HCT116 (cell line): ENCODE measurements around the gene SMIM44. TPM values are rescaled to one million over a fixed set of nuclear protein-coding genes. Genes with fewer than 3 reads are reported as not detected.

Experiments
- ATAC-seq: fragments of 200-7000 bp; cut with Tn5 transposase; 2 replicates; pipeline ENCODE4 v1.9.1; 2020; ENCODE audit warnings: mild to moderate bottlenecking, moderate library complexity
- BruUV-seq: library from RNA; stranded (reverse); fragments of 400-500 nt; replicated peaks from 2 replicates; lab custom pipeline; 2021; lab: Mats Ljungman, UMichigan
- CTCF ChIA-PET: fragments of 300-600 bp; sonication (Branson Sonifier 250); formaldehyde crosslinking; loops from one replicate; lab custom pipeline; 2021; ENCODE audit warnings: antibody characterized with exemption; lab: Charles Lee
- POLR2A ChIA-PET: fragments of 300-600, 350-600 bp; sonication (Branson Sonifier 250); formaldehyde crosslinking; loops from one replicate; lab custom pipeline; 2021; ENCODE audit warnings: antibody characterized with exemption; lab: Charles Lee
- RAD21 ChIA-PET, 2 experiments: fragments of 300-600 bp; sonication (Branson Sonifier 250); formaldehyde crosslinking; loops; one replicate each; lab custom pipeline; 2023; ENCODE audit warnings: low total read pairs in 2 of 2; ENCODE audit not compliant: uncharacterized antibody in 2 of 2, unreplicated experiment in 2 of 2, low non-redundant PET in 1 of 2; lab: Charles Lee
- DNase-seq: peaks from one replicate; pipeline ENCODE4 v3.0.0-alpha.2; 2010; ENCODE audit warnings: low read depth, low spot score
- H2AFZ ChIP-seq: fragments of 200-600 bp; shearing (Covaris generic), sonication (generic); 2 replicates; pipeline ENCODE4 v1.6.1; 2017; ENCODE audit warnings: low read depth, mixed run types, mixed read lengths, antibody characterized with exemption, low read length; ENCODE audit not compliant: poor library complexity, severe bottlenecking
- H3K27ac ChIP-seq: 2 replicates; pipeline ENCODE4 v1.5.1; 2012; ENCODE audit warnings: low read depth, low read length
- H3K27me3 ChIP-seq: fragments of 200-600 bp; sonication (generic); 2 replicates; pipeline ENCODE4 v1.6.1; 2016; ENCODE audit warnings: mixed run types, low read length, mixed read lengths; ENCODE audit not compliant: insufficient read depth
- H3K36me3 ChIP-seq, 2 experiments: fragments of 200-500 bp in 1 of 2; fragments of 200-600 bp in 1 of 2; sonication (Bioruptor generic) in 1 of 2; sonication (generic) in 1 of 2; 2 replicates each; pipeline versions ENCODE4 v1.5.1 to v1.6.1; 2014 to 2016; ENCODE audit warnings: low read length in 2 of 2, inconsistent platforms in 1 of 2, mixed read lengths in 1 of 2, mixed run types in 1 of 2; ENCODE audit not compliant: insufficient read depth in 2 of 2, control insufficient read depth in 1 of 2
- H3K4me1 ChIP-seq, 2 experiments: fragments of 200-600 bp in 1 of 2; sonication (generic) in 1 of 2; 2 replicates each; pipeline versions ENCODE4 v1.5.1 to v1.6.1; 2012 to 2017; ENCODE audit warnings: low read length in 2 of 2, inconsistent platforms in 1 of 2, mild to moderate bottlenecking in 1 of 2, mixed read lengths in 1 of 2, mixed run types in 1 of 2, moderate library complexity in 1 of 2; ENCODE audit not compliant: insufficient read depth in 2 of 2, control insufficient read depth in 1 of 2
- H3K4me2 ChIP-seq: fragments of 200-600 bp; sonication (generic); 2 replicates; pipeline ENCODE4 v1.6.1; 2017; ENCODE audit warnings: mixed run types, low read length, mixed read lengths
- H3K4me3 ChIP-seq, 2 experiments: fragments of 200-600 bp in 1 of 2; sonication (generic) in 1 of 2; replicated peaks in 1 of 2; 2 replicates each; pipeline ENCODE4 v1.5.1; 2011 to 2016; ENCODE audit warnings: low read length in 2 of 2, control low read depth in 1 of 2, low read depth in 1 of 2, mild to moderate bottlenecking in 1 of 2, mixed read lengths in 1 of 2, mixed run types in 1 of 2
- H3K79me2 ChIP-seq: fragments of 200-600 bp; sonication (generic); 2 replicates; pipeline ENCODE4 v1.6.1; 2017; ENCODE audit warnings: mild to moderate bottlenecking, mixed run types, low read length, moderate library complexity, mixed read lengths; ENCODE audit not compliant: insufficient read depth
- H3K9ac ChIP-seq: fragments of 200-600 bp; sonication (generic); 2 replicates; pipeline ENCODE4 v1.6.1; 2016; ENCODE audit warnings: low read length, mixed read lengths
- H3K9me2 ChIP-seq: fragments of 200-600 bp; sonication (generic), shearing (Covaris generic); 2 replicates; pipeline ENCODE4 v1.6.1; 2017; ENCODE audit warnings: mixed run types, mild to moderate bottlenecking, moderate library complexity; ENCODE audit not compliant: insufficient read depth
- H3K9me3 ChIP-seq, 2 experiments: fragments of 200-500 bp in 1 of 2; fragments of 200-600 bp in 1 of 2; sonication (Bioruptor generic) in 1 of 2; sonication (generic) in 1 of 2; 2 replicates each; pipeline ENCODE4 v1.6.1; 2014 to 2017; ENCODE audit warnings: low read length in 2 of 2, mixed read lengths in 2 of 2, inconsistent platforms in 1 of 2, low read depth in 1 of 2, mild to moderate bottlenecking in 1 of 2, mixed run types in 1 of 2, moderate library complexity in 1 of 2; ENCODE audit not compliant: control insufficient read depth in 1 of 2, insufficient read depth in 1 of 2
- H4K20me1 ChIP-seq: fragments of 200-600 bp; sonication (generic), shearing (Covaris generic); 2 replicates; pipeline ENCODE4 v1.6.1; 2017; ENCODE audit warnings: mixed run types, mild to moderate bottlenecking, moderate library complexity; ENCODE audit not compliant: insufficient read depth
- ELF1 ChIP-seq: IDR thresholded peaks from 2 replicates; pipeline ENCODE4 v1.6.1; 2012; ENCODE audit warnings: low read depth, borderline replicate concordance
- EZH2 ChIP-seq: fragments of 200-600 bp; sonication (generic); IDR thresholded peaks from 2 replicates; pipeline ENCODE4 v1.6.1; 2017; ENCODE audit warnings: antibody characterized with exemption, mixed run types
- EZH2phosphoT487 ChIP-seq: fragments of 200-600 bp; IDR thresholded peaks from 2 replicates; pipeline ENCODE4 v1.6.1; 2018; ENCODE audit warnings: antibody characterized with exemption, borderline replicate concordance
- FOSL1 ChIP-seq: IDR thresholded peaks from 2 replicates; pipeline ENCODE4 v1.6.1; 2012; ENCODE audit warnings: low read depth
- POLR2A ChIP-seq: IDR thresholded peaks from 2 replicates; pipeline ENCODE4 v1.7.0; 2011; ENCODE audit warnings: borderline replicate concordance; ENCODE audit not compliant: insufficient read depth, insufficient read length; ENCODE audit errors: extremely low read depth
- RAD21 ChIP-seq: IDR thresholded peaks from 2 replicates; pipeline ENCODE4 v1.6.1; 2012; ENCODE audit warnings: low read depth, mild to moderate bottlenecking
- REST ChIP-seq: IDR thresholded peaks from 2 replicates; pipeline ENCODE4 v1.6.1; 2012; ENCODE audit warnings: low read depth
- SIN3A ChIP-seq: IDR thresholded peaks from 2 replicates; pipeline ENCODE4 v1.6.1; 2012; ENCODE audit warnings: low read depth
- SP1 ChIP-seq: IDR thresholded peaks from 2 replicates; pipeline ENCODE4 v1.6.1; 2012; ENCODE audit warnings: low read depth
- SRF ChIP-seq: IDR thresholded peaks from 2 replicates; pipeline ENCODE4 v1.6.1; 2012; ENCODE audit warnings: low read depth
- YY1 ChIP-seq: IDR thresholded peaks from 2 replicates; pipeline ENCODE4 v1.6.1; 2011; ENCODE audit warnings: low read length, low read depth, moderate library complexity, mild to moderate bottlenecking; ENCODE audit not compliant: insufficient replicate concordance; ENCODE audit errors: extremely low read depth
- intact Hi-C: fragments of 100-400 bp; cut with micrococcal nuclease; formaldehyde crosslinking; loops from 2 replicates; pipeline ENCODE4 v1.10.0; 2022
- total RNA-seq: library from RNA; stranded (reverse); gene quantifications from one replicate; pipeline ENCODE4 v1.2.1, GENCODE V29; 2021; ENCODE audit not compliant: unreplicated experiment
- TF ChIP-seq, protein P1 (sequence below), 3 experiments: fragments of 200-600 bp in 1 of 3; sonication (generic) in 1 of 3; IDR thresholded peaks in 2 of 3; conservative IDR thresholded peaks in 1 of 3; 2 replicates each; pipeline ENCODE4 v1.5.1; 2012 to 2017; ENCODE audit warnings: low read depth in 2 of 3, low read length in 2 of 3, antibody characterized with exemption in 1 of 3, borderline replicate concordance in 1 of 3, control low read depth in 1 of 3, mild to moderate bottlenecking in 1 of 3, mixed read lengths in 1 of 3, mixed run types in 1 of 3, moderate library complexity in 1 of 3; ENCODE audit not compliant: insufficient read depth in 1 of 3
- TF ChIP-seq, protein P2 (sequence below): IDR thresholded peaks from 2 replicates; pipeline ENCODE4 v1.6.1; 2011; ENCODE audit warnings: mild to moderate bottlenecking, low read length, moderate library complexity; ENCODE audit not compliant: insufficient replicate concordance; ENCODE audit errors: extremely low read depth

The SMIM44 gene
- total RNA-seq, 1 experiment from 2014 or later: not detected

- Histone ChIP-seq H3K4me3 (no peak overlapping the region), H3K79me2 (peaks cover 90% of the 10 kb centered on the region), H3K4me2 (no peak overlapping the region), H3K9ac (no peak overlapping the region), H2AFZ (no peak overlapping the region), H3K9me2 (no peaks in the 10 kb centered on the region), H3K36me3 (peaks cover 5 to 8% of the 10 kb centered on the region in 2 experiments; a peak in 2 of 4 replicates), H3K27me3 (no peaks in the 10 kb centered on the region), H3K27ac (no peak overlapping the region), H4K20me1 (no peaks in the 10 kb centered on the region), H3K4me1 (peaks cover 3 to 13% of the 10 kb centered on the region in 2 experiments; a peak in 2 of 4 replicates), H3K9me3 (no peaks in the 10 kb centered on the region)
- BruUV-seq: no TSS peak
- DNase-seq (no peak), ATAC-seq (no peak)
- ChIA-PET CTCF (no interaction called here), RAD21 (no interaction called here), POLR2A (no interaction called here)
- TF ChIP-seq, protein P1, sequence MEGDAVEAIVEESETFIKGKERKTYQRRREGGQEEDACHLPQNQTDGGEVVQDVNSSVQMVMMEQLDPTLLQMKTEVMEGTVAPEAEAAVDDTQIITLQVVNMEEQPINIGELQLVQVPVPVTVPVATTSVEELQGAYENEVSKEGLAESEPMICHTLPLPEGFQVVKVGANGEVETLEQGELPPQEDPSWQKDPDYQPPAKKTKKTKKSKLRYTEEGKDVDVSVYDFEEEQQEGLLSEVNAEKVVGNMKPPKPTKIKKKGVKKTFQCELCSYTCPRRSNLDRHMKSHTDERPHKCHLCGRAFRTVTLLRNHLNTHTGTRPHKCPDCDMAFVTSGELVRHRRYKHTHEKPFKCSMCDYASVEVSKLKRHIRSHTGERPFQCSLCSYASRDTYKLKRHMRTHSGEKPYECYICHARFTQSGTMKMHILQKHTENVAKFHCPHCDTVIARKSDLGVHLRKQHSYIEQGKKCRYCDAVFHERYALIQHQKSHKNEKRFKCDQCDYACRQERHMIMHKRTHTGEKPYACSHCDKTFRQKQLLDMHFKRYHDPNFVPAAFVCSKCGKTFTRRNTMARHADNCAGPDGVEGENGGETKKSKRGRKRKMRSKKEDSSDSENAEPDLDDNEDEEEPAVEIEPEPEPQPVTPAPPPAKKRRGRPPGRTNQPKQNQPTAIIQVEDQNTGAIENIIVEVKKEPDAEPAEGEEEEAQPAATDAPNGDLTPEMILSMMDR (IDR thresholded peaks at IDR 0.05 in 2 of 3, conservative IDR thresholded peaks at IDR 0.05 in 1 of 3; ENCODE audit: borderline replicate concordance in 1 of 3, insufficient read depth in 1 of 3, low read depth in 2 of 3, low read length in 2 of 3): no peak
- no peak for TF ChIP-seq SP1
- TF ChIP-seq REST: no peak
- TF ChIP-seq RAD21: no peak
- TF ChIP-seq SIN3A: no peak
- no peak for TF ChIP-seq EZH2phosphoT487
- TF ChIP-seq ELF1: no peak
- no peak for TF ChIP-seq FOSL1
- TF ChIP-seq, protein P2, sequence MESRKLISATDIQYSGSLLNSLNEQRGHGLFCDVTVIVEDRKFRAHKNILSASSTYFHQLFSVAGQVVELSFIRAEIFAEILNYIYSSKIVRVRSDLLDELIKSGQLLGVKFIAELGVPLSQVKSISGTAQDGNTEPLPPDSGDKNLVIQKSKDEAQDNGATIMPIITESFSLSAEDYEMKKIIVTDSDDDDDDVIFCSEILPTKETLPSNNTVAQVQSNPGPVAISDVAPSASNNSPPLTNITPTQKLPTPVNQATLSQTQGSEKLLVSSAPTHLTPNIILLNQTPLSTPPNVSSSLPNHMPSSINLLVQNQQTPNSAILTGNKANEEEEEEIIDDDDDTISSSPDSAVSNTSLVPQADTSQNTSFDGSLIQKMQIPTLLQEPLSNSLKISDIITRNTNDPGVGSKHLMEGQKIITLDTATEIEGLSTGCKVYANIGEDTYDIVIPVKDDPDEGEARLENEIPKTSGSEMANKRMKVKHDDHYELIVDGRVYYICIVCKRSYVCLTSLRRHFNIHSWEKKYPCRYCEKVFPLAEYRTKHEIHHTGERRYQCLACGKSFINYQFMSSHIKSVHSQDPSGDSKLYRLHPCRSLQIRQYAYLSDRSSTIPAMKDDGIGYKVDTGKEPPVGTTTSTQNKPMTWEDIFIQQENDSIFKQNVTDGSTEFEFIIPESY: no peak
- TF ChIP-seq POLR2A: no peak
- TF ChIP-seq EZH2: no peak
- TF ChIP-seq YY1: no peak
- no peak for TF ChIP-seq SRF
- intact Hi-C loops: no loop called here
Observed at GRCh38 chr19:3516675-3517207, 33.5 kb upstream of the SMIM44 start.
